Lower lobe of right lung (tissue), 2 donors: ENCODE measurements around the gene TSPAN4. TPM values are rescaled to one million over a fixed set of nuclear protein-coding genes. Genes with fewer than 3 reads are reported as not detected.

Source experiments
- ATAC-seq, 2 donors: fragments of 200-7000 bp; cut with Tn5 transposase; one replicate each; pipeline ENCODE4 v1.9.1; 2020 to 2022; ENCODE audit warnings: mild to moderate bottlenecking in 2 of 2, moderate library complexity in 2 of 2
- DNase-seq: peaks from one replicate; pipeline ENCODE4 v3.0.0-alpha.2; 2020
- H3K27ac ChIP-seq: fragments of 200-600 bp; one replicate; pipeline ENCODE4 v1.8.0; 2022
- H3K27me3 ChIP-seq: fragments of 200-600 bp; one replicate; pipeline ENCODE4 v1.8.0; 2022; ENCODE audit warnings: low read depth
- H3K36me3 ChIP-seq: fragments of 200-600 bp; one replicate; pipeline ENCODE4 v1.8.0; 2022; ENCODE audit warnings: mild to moderate bottlenecking
- H3K4me1 ChIP-seq: fragments of 200-600 bp; one replicate; pipeline ENCODE4 v1.8.0; 2022
- H3K4me3 ChIP-seq: fragments of 200-600 bp; one replicate; pipeline ENCODE4 v1.8.0; 2022; ENCODE audit warnings: mild to moderate bottlenecking
- H3K9me3 ChIP-seq: fragments of 200-600 bp; one replicate; pipeline ENCODE4 v1.8.0; 2022
- intact Hi-C: fragments of 100-400 bp; cut with DNase I; formaldehyde crosslinking; loops from one replicate; pipeline ENCODE4 v1.11.0; 2022
- total RNA-seq: library from RNA; stranded (reverse); fragmentation: NEBNext Ultra II Directional; extraction: Animal tissue kit (Norgen Biotek cat#: 25700); gene quantifications from one replicate; pipeline ENCODE4 v1.2.1, GENCODE V29; 2021
- TF ChIP-seq, protein P1 (sequence below): fragments of 200-600 bp; IDR thresholded peaks from one replicate; pipeline ENCODE4 v1.8.0; 2022; ENCODE audit warnings: antibody characterized with exemption, mild to moderate bottlenecking
- donor health status: DM: no; HTN: yes; CAD: no; lungs with severe emphysema.

The TSPAN4 gene
- total RNA-seq, 1 donor from 2014 or later, result 140 TPM

DNA sequence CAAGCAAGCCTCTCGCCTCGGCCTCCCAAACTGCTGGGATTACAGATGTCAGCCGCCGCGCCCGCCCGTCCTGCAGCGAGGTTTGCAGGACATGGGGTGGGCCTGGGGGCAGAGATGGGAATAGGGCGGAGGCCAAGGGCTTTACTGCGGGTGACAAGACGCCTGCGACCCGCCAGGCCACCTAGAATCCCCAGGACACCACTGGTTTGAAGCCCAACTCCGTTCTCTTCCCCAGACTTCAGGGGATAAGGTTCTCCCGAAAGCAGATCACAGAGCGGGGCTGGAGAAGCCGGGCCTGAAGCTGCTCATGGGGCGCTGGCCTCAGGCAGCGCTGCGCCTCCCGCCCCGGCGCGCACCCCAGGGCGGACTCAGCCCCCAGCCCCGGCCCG lies 677 bp upstream of the TSPAN4 start:
- H3K36me3 ChIP-seq, result peaks cover 40% of the 10 kb centered on the region
- peak overlapping the region; percentile 99 for H3K4me3 ChIP-seq
- intact Hi-C loops, result no loop called here
- peak overlapping the region; percentile 94 for H3K27ac ChIP-seq
- DNase-seq (no peak), ATAC-seq (peak in 1 of 2 donors; percentile 3)
- TF ChIP-seq, protein P1, sequence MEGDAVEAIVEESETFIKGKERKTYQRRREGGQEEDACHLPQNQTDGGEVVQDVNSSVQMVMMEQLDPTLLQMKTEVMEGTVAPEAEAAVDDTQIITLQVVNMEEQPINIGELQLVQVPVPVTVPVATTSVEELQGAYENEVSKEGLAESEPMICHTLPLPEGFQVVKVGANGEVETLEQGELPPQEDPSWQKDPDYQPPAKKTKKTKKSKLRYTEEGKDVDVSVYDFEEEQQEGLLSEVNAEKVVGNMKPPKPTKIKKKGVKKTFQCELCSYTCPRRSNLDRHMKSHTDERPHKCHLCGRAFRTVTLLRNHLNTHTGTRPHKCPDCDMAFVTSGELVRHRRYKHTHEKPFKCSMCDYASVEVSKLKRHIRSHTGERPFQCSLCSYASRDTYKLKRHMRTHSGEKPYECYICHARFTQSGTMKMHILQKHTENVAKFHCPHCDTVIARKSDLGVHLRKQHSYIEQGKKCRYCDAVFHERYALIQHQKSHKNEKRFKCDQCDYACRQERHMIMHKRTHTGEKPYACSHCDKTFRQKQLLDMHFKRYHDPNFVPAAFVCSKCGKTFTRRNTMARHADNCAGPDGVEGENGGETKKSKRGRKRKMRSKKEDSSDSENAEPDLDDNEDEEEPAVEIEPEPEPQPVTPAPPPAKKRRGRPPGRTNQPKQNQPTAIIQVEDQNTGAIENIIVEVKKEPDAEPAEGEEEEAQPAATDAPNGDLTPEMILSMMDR, result no peak
- H3K4me1 ChIP-seq, result peaks cover 77% of the 10 kb centered on the region
- no peaks in the 10 kb centered on the region for H3K9me3 ChIP-seq
- no peaks in the 10 kb centered on the region for H3K27me3 ChIP-seq

DNA sequence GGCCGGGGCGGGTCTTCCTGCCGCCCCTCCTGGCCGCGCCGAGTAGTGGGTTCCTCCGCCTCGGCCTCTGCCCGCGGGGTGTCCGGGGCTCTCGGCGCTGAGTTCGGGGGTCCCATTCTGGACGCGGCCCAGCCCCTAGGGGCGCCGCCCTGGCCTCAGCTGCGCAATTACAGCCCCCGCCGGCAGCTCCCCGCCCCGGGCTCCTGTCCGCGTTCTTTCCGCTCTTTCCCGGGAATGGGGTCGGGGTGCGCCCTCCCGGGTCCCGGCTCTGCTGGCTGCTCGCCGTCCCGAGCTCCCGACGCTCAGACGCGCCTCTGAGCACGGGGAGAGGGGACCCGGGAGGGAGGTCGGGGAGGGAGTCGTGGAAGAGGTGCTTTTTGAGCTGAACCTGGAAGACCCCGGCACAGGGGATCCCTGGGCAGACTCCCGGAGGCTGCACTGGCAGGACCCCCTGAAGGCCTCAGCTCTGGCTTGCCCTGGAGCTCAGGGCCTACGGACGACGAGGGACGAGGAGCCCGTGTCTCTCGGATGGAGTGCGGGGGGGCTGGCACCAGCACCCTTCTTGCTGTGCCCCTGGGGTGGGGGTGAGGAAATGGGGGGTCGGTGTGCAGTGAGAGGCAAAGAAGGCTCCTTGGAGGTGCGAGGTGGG lies 558 bp downstream of the TSPAN4 start:
- H3K27me3 ChIP-seq, result no peaks in the 10 kb centered on the region
- intact Hi-C loops, result no loop called here
- ATAC-seq (no peak), DNase-seq (no peak)
- H3K9me3 ChIP-seq, result no peaks in the 10 kb centered on the region
- H3K4me1 ChIP-seq, result peaks cover 77% of the 10 kb centered on the region
- TF ChIP-seq, protein P1, result no peak
- H3K36me3 ChIP-seq, result peaks cover 27% of the 10 kb centered on the region
- H3K4me3 ChIP-seq, result peak overlapping the region; percentile 99
- peak overlapping the region; percentile 94 for H3K27ac ChIP-seq

DNA sequence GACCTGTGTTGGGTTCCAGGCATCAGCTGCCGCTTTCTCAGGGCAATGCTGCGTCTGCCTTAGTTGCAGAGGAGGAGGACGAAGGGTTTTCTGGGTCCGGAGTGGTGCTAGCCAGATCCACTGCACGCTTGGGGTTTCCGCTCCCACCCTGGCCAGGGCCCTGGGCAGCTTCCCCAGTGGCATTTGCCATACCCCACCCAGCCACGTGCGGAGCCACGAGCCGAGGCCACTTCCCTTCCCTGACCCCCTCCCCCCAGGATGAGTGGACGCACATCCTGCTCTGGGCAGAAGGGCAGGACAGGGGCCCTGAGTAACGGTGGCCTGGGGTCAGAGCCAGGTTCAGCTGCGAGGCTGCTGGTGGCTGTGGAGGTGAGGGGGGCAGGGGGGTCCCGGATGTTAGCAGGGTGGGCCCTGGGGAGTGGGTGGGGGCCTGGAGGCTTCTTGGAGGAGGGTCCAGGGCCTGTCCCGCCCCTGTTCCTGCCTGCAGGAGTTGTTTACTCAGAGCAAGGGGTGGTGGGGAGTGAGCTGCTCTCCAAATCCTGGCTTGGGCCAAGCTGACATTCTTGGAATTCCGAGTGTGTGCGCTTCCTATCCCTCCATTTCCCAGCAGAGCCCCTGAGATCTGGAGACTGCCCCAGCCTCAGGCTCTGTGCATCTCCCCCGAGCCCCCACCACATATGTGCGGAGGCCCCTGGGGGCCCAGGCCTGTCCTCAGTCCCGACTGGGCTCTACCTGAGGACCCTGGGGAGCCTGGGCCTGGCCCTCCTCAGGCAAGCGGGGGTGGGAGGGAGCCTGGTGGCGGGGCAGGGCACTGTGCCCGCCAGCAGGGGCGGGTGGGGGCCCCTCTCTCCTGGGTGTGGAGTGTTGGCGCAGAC lies 1.4 kb downstream of the TSPAN4 start:
- TF ChIP-seq, protein P1, result no peak
- H3K27me3 ChIP-seq, result no peaks in the 10 kb centered on the region
- no peaks in the 10 kb centered on the region for H3K9me3 ChIP-seq
- H3K4me3 ChIP-seq, result peak overlapping the region; percentile 99
- DNase-seq, result peak; percentile 96
- peaks cover 78% of the 10 kb centered on the region for H3K4me1 ChIP-seq
- peaks cover 19% of the 10 kb centered on the region for H3K36me3 ChIP-seq
- peak; percentile 73 for ATAC-seq
- intact Hi-C loops, result no loop called here
- H3K27ac ChIP-seq, result peak overlapping the region; percentile 94

DNA sequence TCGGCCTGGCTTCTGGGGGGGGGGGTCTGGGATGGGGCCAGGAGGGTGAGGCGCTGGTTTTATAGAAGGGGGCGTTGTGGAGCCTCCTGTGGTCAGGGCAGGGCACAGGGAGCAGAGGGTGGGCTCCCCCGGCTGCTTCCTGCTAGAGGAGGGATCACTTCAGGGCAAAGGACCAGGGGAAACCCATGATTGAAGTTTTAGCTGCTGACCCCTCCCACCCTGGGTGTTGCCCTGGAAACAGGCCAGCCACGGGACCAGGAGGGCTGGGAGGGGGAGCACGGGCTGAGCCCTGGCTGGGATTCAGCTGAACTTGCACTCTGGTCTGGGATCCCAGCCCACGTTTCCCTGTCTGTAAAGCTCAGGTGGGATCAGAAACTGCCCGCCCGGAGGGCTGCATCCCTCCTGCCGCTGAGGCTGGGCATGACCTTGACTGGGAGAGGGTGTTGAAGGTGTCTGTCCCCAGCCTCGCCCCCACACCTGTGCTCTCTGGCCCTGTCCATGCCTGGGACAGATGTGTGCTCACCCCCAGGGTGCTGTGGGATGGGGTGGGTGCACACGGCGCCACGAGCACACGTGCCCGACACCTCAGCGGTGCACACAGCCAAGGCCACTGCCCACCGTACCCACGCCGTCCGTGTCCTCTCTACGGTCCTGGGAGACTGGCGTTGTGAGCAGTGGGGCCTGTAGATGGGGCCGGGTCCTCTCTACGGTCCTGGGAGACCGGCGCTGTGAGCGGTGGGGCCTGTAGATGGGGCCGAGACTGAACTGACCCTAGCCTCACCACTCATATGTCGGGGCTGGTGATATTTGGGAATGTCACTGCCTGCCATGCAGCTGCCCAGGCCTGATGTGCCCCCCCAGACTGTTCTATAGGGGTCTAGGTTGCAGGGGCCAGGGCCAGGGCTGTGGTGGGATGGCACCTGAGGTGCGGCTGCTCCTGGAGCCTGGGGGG lies 2.3 kb downstream of the TSPAN4 start:
- Histone ChIP-seq H3K27ac (peak overlapping the region; percentile 94), H3K9me3 (no peaks in the 10 kb centered on the region), H3K4me1 (peaks cover 73% of the 10 kb centered on the region), H3K27me3 (no peaks in the 10 kb centered on the region), H3K4me3 (peak overlapping the region; percentile 99), H3K36me3 (peaks cover 10% of the 10 kb centered on the region)
- DNase-seq (peak; percentile 91), ATAC-seq (peak; percentile 67 to 76)
- intact Hi-C loops, result no loop called here
- TF ChIP-seq, protein P1, result peak; percentile 15

DNA sequence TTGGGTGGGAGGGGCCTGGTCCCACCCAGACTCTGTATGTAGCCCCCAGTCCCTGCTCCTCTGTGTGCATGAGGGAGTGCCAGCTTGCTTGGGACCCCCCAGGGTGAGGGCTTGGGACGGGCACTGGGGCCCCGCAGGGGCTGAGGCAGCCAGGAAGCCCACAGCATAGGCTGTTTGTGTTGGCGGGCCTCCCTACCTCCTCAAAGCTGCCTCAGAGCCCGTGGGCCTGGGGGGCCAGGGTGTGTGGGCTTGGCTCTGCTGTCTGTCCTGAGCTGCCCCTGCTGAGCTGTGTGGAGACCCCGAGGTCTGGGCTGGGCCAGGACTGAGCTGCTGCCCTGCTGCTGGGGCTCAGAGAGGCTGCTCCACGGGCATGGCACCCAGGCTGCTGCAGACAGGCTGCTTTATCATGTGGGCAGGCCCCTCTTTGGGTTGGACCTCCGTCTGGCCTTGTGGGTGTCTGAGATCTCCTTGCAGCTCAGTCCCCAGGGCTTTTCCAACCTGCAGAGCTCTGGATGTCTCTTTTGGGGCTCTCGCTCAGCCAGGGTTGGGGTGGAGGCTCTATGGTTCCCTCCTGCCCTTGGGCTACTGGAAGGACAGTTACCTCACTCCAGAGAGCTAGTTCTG lies 3.3 kb downstream of the TSPAN4 start:
- TF ChIP-seq, protein P1, result no peak
- DNase-seq (no peak), ATAC-seq (no peak)
- H3K9me3 ChIP-seq, result no peaks in the 10 kb centered on the region
- H3K4me3 ChIP-seq, result peak overlapping the region; percentile 99
- peaks cover 71% of the 10 kb centered on the region for H3K4me1 ChIP-seq
- peak overlapping the region; percentile 94 for H3K27ac ChIP-seq
- peaks cover 7% of the 10 kb centered on the region for H3K36me3 ChIP-seq
- intact Hi-C loops, result no loop called here
- no peaks in the 10 kb centered on the region for H3K27me3 ChIP-seq
